ENCODE data around the gene NIBAN1. TPM values are rescaled to one million over a fixed set of nuclear protein-coding genes. Genes with fewer than 3 reads are reported as not detected.

NIBAN1 gene, protein sequence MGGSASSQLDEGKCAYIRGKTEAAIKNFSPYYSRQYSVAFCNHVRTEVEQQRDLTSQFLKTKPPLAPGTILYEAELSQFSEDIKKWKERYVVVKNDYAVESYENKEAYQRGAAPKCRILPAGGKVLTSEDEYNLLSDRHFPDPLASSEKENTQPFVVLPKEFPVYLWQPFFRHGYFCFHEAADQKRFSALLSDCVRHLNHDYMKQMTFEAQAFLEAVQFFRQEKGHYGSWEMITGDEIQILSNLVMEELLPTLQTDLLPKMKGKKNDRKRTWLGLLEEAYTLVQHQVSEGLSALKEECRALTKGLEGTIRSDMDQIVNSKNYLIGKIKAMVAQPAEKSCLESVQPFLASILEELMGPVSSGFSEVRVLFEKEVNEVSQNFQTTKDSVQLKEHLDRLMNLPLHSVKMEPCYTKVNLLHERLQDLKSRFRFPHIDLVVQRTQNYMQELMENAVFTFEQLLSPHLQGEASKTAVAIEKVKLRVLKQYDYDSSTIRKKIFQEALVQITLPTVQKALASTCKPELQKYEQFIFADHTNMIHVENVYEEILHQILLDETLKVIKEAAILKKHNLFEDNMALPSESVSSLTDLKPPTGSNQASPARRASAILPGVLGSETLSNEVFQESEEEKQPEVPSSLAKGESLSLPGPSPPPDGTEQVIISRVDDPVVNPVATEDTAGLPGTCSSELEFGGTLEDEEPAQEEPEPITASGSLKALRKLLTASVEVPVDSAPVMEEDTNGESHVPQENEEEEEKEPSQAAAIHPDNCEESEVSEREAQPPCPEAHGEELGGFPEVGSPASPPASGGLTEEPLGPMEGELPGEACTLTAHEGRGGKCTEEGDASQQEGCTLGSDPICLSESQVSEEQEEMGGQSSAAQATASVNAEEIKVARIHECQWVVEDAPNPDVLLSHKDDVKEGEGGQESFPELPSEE
- polyA plus RNA-seq (2013, experiment 1 of 2): 0.14 TPM
- 0.14 TPM for polyA plus RNA-seq (2013, experiment 2 of 2)

DNA sequence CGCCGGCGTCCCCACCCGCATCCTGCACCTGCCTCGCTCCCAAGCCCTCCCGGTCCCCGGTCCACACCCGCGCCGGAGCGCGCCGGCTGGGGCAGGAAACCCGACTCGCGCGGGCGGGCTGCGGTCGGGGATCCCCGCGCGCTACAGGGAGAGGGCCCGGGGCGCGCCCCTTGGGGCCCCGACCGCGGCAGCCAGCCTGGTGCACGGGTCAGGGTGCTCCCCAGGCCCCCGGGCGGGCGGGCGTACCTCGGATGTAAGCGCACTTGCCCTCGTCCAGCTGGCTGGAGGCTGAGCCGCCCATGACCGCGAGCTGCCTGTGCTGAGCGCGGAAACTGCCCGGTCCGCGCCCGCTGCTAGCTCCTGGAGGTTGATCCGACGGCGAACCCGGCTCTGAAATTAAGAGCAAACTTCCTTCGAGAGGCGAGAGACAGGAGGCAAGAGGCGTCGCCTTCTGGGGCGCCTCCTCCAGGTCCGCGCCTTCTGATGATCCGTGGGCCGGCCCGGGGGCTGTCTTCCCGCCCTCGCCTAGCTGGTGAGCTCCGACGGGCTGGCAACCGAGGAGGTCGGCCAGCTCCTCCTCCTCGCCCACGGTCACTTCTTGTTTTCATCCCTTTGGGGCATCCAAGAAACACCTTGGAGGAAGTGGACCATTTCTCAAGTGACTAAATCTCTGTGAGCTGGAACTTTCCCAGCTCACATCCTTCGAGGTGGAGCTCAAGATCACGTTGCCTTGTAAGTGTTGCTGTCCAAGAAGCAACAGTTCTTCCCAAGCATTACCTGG, at the start of gene NIBAN1:
Gene NIBAN1, minus strand, starts transcription at position 453 of the 781 bp plus-strand sequence. Its CDS starts 152 bp downstream, at position 301.
- no peak within 1 kb of the TSS for H2BK5ac ChIP-seq (ENCODE audit: low read length)
- peak; percentile 14 for DNase-seq (ENCODE audit: low spot score)
- no CpG with 5 or more reads among the region's 70 CpGs for WGBS, 2 donors (ENCODE audit: extremely low coverage in 2 of 2, insufficient read length in 2 of 2, insufficient replicate concordance in 1 of 2)

DNA sequence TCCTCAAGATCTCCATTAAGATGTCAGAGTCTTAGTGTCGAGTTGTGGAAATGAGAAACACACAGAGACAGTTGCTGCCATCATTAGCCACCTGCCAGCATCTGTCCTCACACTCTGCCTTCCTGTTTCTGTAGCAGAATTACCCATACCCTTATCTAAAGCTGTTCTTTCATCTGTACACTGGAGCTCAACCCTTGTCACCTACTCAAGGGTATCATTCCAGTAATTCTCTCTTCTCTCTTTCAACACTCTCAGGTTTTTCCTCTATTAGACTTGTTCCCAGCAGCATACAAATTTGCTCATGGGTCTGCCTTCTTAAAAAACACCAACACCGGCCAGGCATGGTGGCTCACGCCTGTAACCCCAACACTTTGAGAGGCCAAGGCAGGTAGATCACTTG, 43.7 kb upstream of the NIBAN1 start:
- Histone ChIP-seq H2BK5ac (ENCODE audit: low read length) (no peak overlapping the region), H3K27ac (replicated peaks; ENCODE audit: low read length) (no peak overlapping the region), H2BK120ac (ENCODE audit: low read depth, low read length) (no peak overlapping the region), H3K9me3 (replicated peaks in 1 of 2; ENCODE audit: control insufficient read depth in 2 of 2, insufficient read depth in 1 of 2, low read depth in 1 of 2, low read length in 2 of 2) (peaks cover 0 to 2% of the 10 kb centered on the region in 2 donors), H3K4me2 (ENCODE audit: insufficient read depth, low read length, poor library complexity, severe bottlenecking) (no peak overlapping the region), H2AK5ac (ENCODE audit: low read depth, low read length) (no peak overlapping the region), H2BK15ac (ENCODE audit: low read length) (no peak overlapping the region), H3K27me3 (ENCODE audit: control insufficient read depth in 3 of 3, insufficient read depth in 3 of 3, low read depth in 1 of 3, low read length in 3 of 3) (no peaks in the 10 kb centered on the region), H3K4ac (ENCODE audit: low read length) (no peak overlapping the region), H3K14ac (ENCODE audit: low read length) (no peak overlapping the region), H2BK12ac (ENCODE audit: low read length) (no peak overlapping the region), H3K4me1 (ENCODE audit: control insufficient read depth in 2 of 2, insufficient read depth in 1 of 2, low read depth in 1 of 2, low read length in 2 of 2) (no peaks in the 10 kb centered on the region), H2AFZ (ENCODE audit: low read length) (no peak overlapping the region), H3K18ac (ENCODE audit: low read length) (no peak overlapping the region), H3K4me3 (ENCODE audit: low read length in 2 of 2) (no peak overlapping the region), H3K79me1 (ENCODE audit: low read depth, low read length) (no peaks in the 10 kb centered on the region), H3K23ac (ENCODE audit: low read depth, low read length, poor library complexity) (no peak overlapping the region), H3K36me3 (replicated peaks in 1 of 2; ENCODE audit: control insufficient read depth in 2 of 2, insufficient read depth in 2 of 2, low read length in 2 of 2) (no peaks in the 10 kb centered on the region), H4K8ac (ENCODE audit: low read depth, low read length) (no peak overlapping the region), H4K91ac (ENCODE audit: low read depth, low read length, poor library complexity) (no peak overlapping the region), H3K9ac (ENCODE audit: low read depth, low read length, poor library complexity) (no peak overlapping the region)
- DNase-seq (ENCODE audit: low spot score): no peak
- no CpG with 5 or more reads among the region's 3 CpGs for WGBS, 2 donors (ENCODE audit: extremely low coverage in 2 of 2, insufficient read length in 2 of 2, insufficient replicate concordance in 1 of 2)

More for the DNA sequence above, at the start of gene NIBAN1:
- Histone ChIP-seq H3K18ac (ENCODE audit: low read length) (peak within 1 kb of the TSS; percentile 88), H3K9me3 (replicated peaks in 1 of 2; ENCODE audit: control insufficient read depth in 2 of 2, insufficient read depth in 1 of 2, low read depth in 1 of 2, low read length in 2 of 2) (no peaks in the 10 kb centered on the region), H3K4me1 (ENCODE audit: control insufficient read depth in 2 of 2, insufficient read depth in 1 of 2, low read depth in 1 of 2, low read length in 2 of 2) (peaks cover 0 to 3% of the 10 kb centered on the region in 2 donors), H3K79me1 (ENCODE audit: low read depth, low read length) (no peaks in the 10 kb centered on the region), H3K36me3 (replicated peaks in 1 of 2; ENCODE audit: control insufficient read depth in 2 of 2, insufficient read depth in 2 of 2, low read length in 2 of 2) (no peaks in the 10 kb centered on the region), H2AK5ac (ENCODE audit: low read depth, low read length) (no peak within 1 kb of the TSS), H2BK120ac (ENCODE audit: low read depth, low read length) (no peak within 1 kb of the TSS), H2BK15ac (ENCODE audit: low read length) (no peak within 1 kb of the TSS), H3K14ac (ENCODE audit: low read length) (peak within 1 kb of the TSS; percentile 99), H4K91ac (ENCODE audit: low read depth, low read length, poor library complexity) (no peak within 1 kb of the TSS), H4K8ac (ENCODE audit: low read depth, low read length) (no peak within 1 kb of the TSS), H3K9ac (ENCODE audit: low read depth, low read length, poor library complexity) (peak within 1 kb of the TSS; percentile 37), H3K27ac (replicated peaks; ENCODE audit: low read length) (no peak within 1 kb of the TSS), H3K27me3 (ENCODE audit: control insufficient read depth in 3 of 3, insufficient read depth in 3 of 3, low read depth in 1 of 3, low read length in 3 of 3) (peaks cover 9 to 60% (median 38%) of the 10 kb centered on the region in 3 experiments), H2AFZ (ENCODE audit: low read length) (peak within 1 kb of the TSS; percentile 97), H3K4me3 (ENCODE audit: low read length in 2 of 2) (peak within 1 kb of the TSS; percentile 39 to 82), H3K4me2 (ENCODE audit: insufficient read depth, low read length, poor library complexity, severe bottlenecking) (peak within 1 kb of the TSS; percentile 98), H2BK12ac (ENCODE audit: low read length) (no peak within 1 kb of the TSS), H3K23ac (ENCODE audit: low read depth, low read length, poor library complexity) (peak within 1 kb of the TSS; percentile 44), H3K4ac (ENCODE audit: low read length) (no peak within 1 kb of the TSS)

DNA sequence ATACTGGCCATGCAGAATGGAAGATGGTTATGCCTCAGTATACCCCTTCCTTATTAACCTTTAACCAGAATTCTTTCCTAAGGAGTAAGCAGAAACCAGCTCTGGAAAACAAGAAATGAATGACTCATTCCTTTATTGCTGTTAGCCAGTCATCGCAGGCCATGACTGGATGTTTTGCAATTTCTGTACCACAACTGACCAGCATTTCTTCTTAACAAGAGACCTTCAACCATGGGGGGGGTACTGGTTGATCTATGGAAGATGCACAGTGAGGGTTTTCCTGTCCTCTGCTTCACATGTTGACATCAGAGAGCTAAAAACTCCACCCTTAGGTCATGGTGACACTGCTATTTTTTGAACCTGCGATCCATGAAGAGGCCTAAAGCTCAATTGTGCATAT, 43.0 kb upstream of the NIBAN1 start:
- Histone ChIP-seq H3K4me3 (ENCODE audit: low read length in 2 of 2) (no peak overlapping the region), H2BK12ac (ENCODE audit: low read length) (no peak overlapping the region), H3K4me1 (ENCODE audit: control insufficient read depth in 2 of 2, insufficient read depth in 1 of 2, low read depth in 1 of 2, low read length in 2 of 2) (no peaks in the 10 kb centered on the region), H3K14ac (ENCODE audit: low read length) (no peak overlapping the region), H3K9me3 (replicated peaks in 1 of 2; ENCODE audit: control insufficient read depth in 2 of 2, insufficient read depth in 1 of 2, low read depth in 1 of 2, low read length in 2 of 2) (peaks cover 0 to under 1% of the 10 kb centered on the region in 2 donors), H2BK15ac (ENCODE audit: low read length) (no peak overlapping the region), H4K8ac (ENCODE audit: low read depth, low read length) (no peak overlapping the region), H3K79me1 (ENCODE audit: low read depth, low read length) (no peaks in the 10 kb centered on the region), H4K91ac (ENCODE audit: low read depth, low read length, poor library complexity) (no peak overlapping the region), H3K9ac (ENCODE audit: low read depth, low read length, poor library complexity) (no peak overlapping the region), H3K4ac (ENCODE audit: low read length) (no peak overlapping the region), H3K4me2 (ENCODE audit: insufficient read depth, low read length, poor library complexity, severe bottlenecking) (no peak overlapping the region), H2BK5ac (ENCODE audit: low read length) (no peak overlapping the region), H3K36me3 (replicated peaks in 1 of 2; ENCODE audit: control insufficient read depth in 2 of 2, insufficient read depth in 2 of 2, low read length in 2 of 2) (no peaks in the 10 kb centered on the region), H2AFZ (ENCODE audit: low read length) (no peak overlapping the region), H2BK120ac (ENCODE audit: low read depth, low read length) (no peak overlapping the region), H3K27me3 (ENCODE audit: control insufficient read depth in 3 of 3, insufficient read depth in 3 of 3, low read depth in 1 of 3, low read length in 3 of 3) (no peaks in the 10 kb centered on the region), H3K18ac (ENCODE audit: low read length) (no peak overlapping the region), H3K27ac (replicated peaks; ENCODE audit: low read length) (no peak overlapping the region), H2AK5ac (ENCODE audit: low read depth, low read length) (no peak overlapping the region), H3K23ac (ENCODE audit: low read depth, low read length, poor library complexity) (no peak overlapping the region)
- no peak for DNase-seq (ENCODE audit: low spot score)
- no CpG with 5 or more reads among the region's 2 CpGs for WGBS, 2 donors (ENCODE audit: extremely low coverage in 2 of 2, insufficient read length in 2 of 2, insufficient replicate concordance in 1 of 2)
